ENCODE measurements around the gene PHACTR1. TPM values are rescaled to one million over a fixed set of nuclear protein-coding genes. Genes with fewer than 3 reads are reported as not detected.
A peak's percentile ranks its signal among the peaks of the same experiment; 100 is the strongest.

PHACTR1 gene
- polyA plus RNA-seq, 3 donors: 6.1 to 26.9 (median 7.6) TPM

DNA sequence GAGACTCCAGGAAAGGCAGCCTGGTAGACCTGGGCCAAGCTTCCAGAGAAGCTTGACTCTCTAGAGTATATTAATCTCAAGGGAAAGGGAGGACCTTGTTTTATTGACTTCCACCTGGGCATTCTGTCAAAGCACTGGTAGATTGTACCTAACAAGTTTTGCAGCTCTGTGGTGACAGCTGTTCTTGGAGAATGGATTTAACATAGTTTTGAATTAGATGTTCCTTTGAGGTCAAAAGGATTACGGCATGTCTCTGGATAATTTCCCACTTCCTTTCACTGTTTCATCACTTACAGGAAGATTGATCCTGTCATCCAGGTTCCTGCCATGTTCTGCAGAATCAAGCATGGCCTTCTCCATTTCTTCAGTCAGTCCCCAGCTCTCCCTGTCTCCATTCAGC, 246.0 kb downstream of the PHACTR1 start:
- H3K27ac Mint-ChIP-seq: peak overlapping the region in 4 of 7 donors; percentile 31 to 79 (median 70)
- intact Hi-C loops (cut with micrococcal nuclease): loop anchor here in 1 of 2 donors (5.0 to 10.0 kb wide), 2 partner anchors 45 to 542 kb away; no protein-coding TSS in a partner anchor
- 25% methylated on average over 1 of the region's 1 CpG for WGBS (ENCODE audit: insufficient coverage)
- Histone ChIP-seq H3K79me2 (ENCODE audit: insufficient read depth, low read length) (peaks cover 7% of the 10 kb centered on the region), H3K4me3 (replicated peaks in 1 of 3; ENCODE audit: low read depth in 2 of 3, low read length in 3 of 3) (peak overlapping the region in 2 of 3 experiments; percentile 9 to 47), H3K27ac (ENCODE audit: low read depth in 1 of 2, low read length in 2 of 2) (peak overlapping the region in 1 of 2 donors; percentile 1), H3K4me1 (ENCODE audit: control insufficient read depth in 1 of 2, insufficient read depth in 2 of 2, low read length in 2 of 2) (peaks cover 31 to 40% of the 10 kb centered on the region in 2 donors), H3K36me3 (replicated peaks in 1 of 2; ENCODE audit: control insufficient read depth in 1 of 2, insufficient read depth in 2 of 2, low read length in 2 of 2) (no peaks in the 10 kb centered on the region), H3K9me3 (replicated peaks in 1 of 2; ENCODE audit: control insufficient read depth in 1 of 2, insufficient read depth in 1 of 2, low read length in 2 of 2) (no peaks in the 10 kb centered on the region), H2AFZ (ENCODE audit: insufficient read depth, low read depth, low read length, poor library complexity, severe bottlenecking) (no peak overlapping the region), H4K20me1 (ENCODE audit: insufficient read depth, low read length) (no peaks in the 10 kb centered on the region), H3K4me2 (replicated peaks; ENCODE audit: extremely low read depth, low read length, poor library complexity, severe bottlenecking) (peak overlapping the region; percentile 57), H3K27me3 (ENCODE audit: control insufficient read depth in 2 of 2, insufficient read depth in 2 of 2, low read length in 2 of 2) (no peaks in the 10 kb centered on the region), H3K9ac (ENCODE audit: insufficient read depth, low read length, poor library complexity, severe bottlenecking) (no peak overlapping the region)
- no peaks in the 10 kb centered on the region for H3K36me3 Mint-ChIP-seq
- H3K9me3 Mint-ChIP-seq: peaks cover 0 to 2% (median 0%) of the 10 kb centered on the region in 7 donors
- no peak for TF ChIP-seq CTCF (IDR thresholded peaks at IDR 0.05)
- peaks cover 0 to 2% (median 0%) of the 10 kb centered on the region in 3 donors for H3K27me3 Mint-ChIP-seq (ENCODE audit: low read depth in 3 of 3)
- peak overlapping the region; percentile 34 to 79 for H3K4me3 Mint-ChIP-seq
- peaks cover 40% of the 10 kb centered on the region for H3K4me1 Mint-ChIP-seq
- DNase-seq: no peak

GRCh38 chr6:12962987-12963386, 246.4 kb downstream of the PHACTR1 start:
- H3K4me1 ChIP-seq (ENCODE audit: control insufficient read depth in 1 of 2, insufficient read depth in 2 of 2, low read length in 2 of 2): peaks cover 32 to 42% of the 10 kb centered on the region in 2 donors
- no peak overlapping the region for H3K9ac ChIP-seq (ENCODE audit: insufficient read depth, low read length, poor library complexity, severe bottlenecking)
- peak overlapping the region in 1 of 2 donors; percentile 1 for H3K27ac ChIP-seq (ENCODE audit: low read depth in 1 of 2, low read length in 2 of 2)
- H3K27ac Mint-ChIP-seq: peak overlapping the region in 5 of 7 donors; percentile 31 to 79 (median 70)
- H4K20me1 ChIP-seq (ENCODE audit: insufficient read depth, low read length): no peaks in the 10 kb centered on the region
- TF ChIP-seq CTCF (IDR thresholded peaks at IDR 0.05): no peak
- H3K4me3 ChIP-seq (replicated peaks in 1 of 3; ENCODE audit: low read depth in 2 of 3, low read length in 3 of 3): peak overlapping the region in 2 of 3 experiments; percentile 9 to 47
- peaks cover 7% of the 10 kb centered on the region for H3K79me2 ChIP-seq (ENCODE audit: insufficient read depth, low read length)
- H2AFZ ChIP-seq (ENCODE audit: insufficient read depth, low read depth, low read length, poor library complexity, severe bottlenecking): peak overlapping the region; percentile 1
- WGBS (ENCODE audit: insufficient coverage): 0% methylated on average over 3 of the region's 5 CpGs
- peak; percentile 16 to 44 (median 37) for DNase-seq
- H3K27me3 Mint-ChIP-seq (ENCODE audit: low read depth in 3 of 3): peaks cover 0 to 2% (median 0%) of the 10 kb centered on the region in 3 donors
- H3K27me3 ChIP-seq (ENCODE audit: control insufficient read depth in 2 of 2, insufficient read depth in 2 of 2, low read length in 2 of 2): no peaks in the 10 kb centered on the region
- no peaks in the 10 kb centered on the region for H3K9me3 ChIP-seq (replicated peaks in 1 of 2; ENCODE audit: control insufficient read depth in 1 of 2, insufficient read depth in 1 of 2, low read length in 2 of 2)
- H3K36me3 ChIP-seq (replicated peaks in 1 of 2; ENCODE audit: control insufficient read depth in 1 of 2, insufficient read depth in 2 of 2, low read length in 2 of 2): no peaks in the 10 kb centered on the region
- peak overlapping the region; percentile 34 to 79 for H3K4me3 Mint-ChIP-seq
- no peaks in the 10 kb centered on the region for H3K36me3 Mint-ChIP-seq
- peak overlapping the region; percentile 57 for H3K4me2 ChIP-seq (replicated peaks; ENCODE audit: extremely low read depth, low read length, poor library complexity, severe bottlenecking)
- peaks cover 0 to 2% (median 0%) of the 10 kb centered on the region in 7 donors for H3K9me3 Mint-ChIP-seq
- intact Hi-C loops (cut with micrococcal nuclease): loop anchor here in 1 of 2 donors (5.0 to 10.0 kb wide), 2 partner anchors 46 to 542 kb away; no protein-coding TSS in a partner anchor
- peaks cover 40% of the 10 kb centered on the region for H3K4me1 Mint-ChIP-seq

All from CD14-positive monocyte (primary cell).